Muscle of back (tissue), 11 donors: ENCODE results near the gene CACNA2D2. TPM values are rescaled to one million over a fixed set of nuclear protein-coding genes. Genes with fewer than 3 reads are reported as not detected.

Source experiments
- DNase-seq, 3 donors: peaks; one replicate each; pipeline versions ENCODE4 v3.0.0 to v3.0.0-alpha.2; 2013
- polyA plus RNA-seq, 10 donors: library from polyadenylated mRNA; unstranded; fragments of 120-200 nt; gene quantifications; one replicate each; pipeline ENCODE4 v1.2.1, GENCODE V29; 2013; ENCODE audit not compliant: insufficient read length in 10 of 10

Gene CACNA2D2
- polyA plus RNA-seq, 10 donors, result 3.6 to 11.0 (median 5.7) TPM

DNA sequence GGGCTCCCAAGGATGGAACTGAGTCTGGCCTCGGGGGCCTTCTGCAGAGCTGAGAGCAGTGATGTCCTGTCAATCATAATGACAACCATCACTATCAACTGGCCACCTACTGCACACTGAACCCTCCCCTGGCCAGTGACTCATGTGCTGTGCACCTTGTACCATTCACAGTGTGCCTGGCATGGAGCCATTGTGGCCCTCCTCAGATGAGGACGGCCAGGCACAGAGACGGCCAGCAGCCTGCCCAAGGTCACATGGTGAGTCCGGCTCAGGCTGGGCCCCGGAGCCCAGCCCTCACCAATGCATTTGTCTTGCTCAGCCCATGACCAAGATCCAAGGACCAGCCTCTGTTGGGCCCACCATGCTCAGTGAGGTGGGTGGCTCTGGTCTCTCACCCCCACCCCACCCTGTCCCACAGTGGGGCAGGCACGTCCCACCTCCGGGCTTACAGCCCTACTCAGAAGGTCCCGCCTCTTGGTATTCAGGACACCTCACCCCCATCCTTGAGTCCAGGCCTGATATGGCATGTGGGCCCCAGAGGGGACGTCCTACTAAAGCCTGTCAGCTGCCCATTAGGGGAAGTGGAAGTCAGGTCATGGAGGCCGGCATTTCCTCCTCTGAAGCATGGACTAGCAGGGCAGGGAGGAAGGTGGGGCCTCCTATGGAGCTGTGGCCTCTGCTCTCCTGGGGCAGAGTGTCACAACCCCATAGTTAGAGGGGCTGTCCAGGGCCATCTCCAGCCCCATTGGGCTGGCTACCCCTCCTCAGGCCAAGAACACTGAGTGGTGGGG is 108.2 kb downstream of the CACNA2D2 start:
- DNase-seq, result no peak

- DNase-seq, result no peak
Observed at GRCh38 chr3:50393061-50393460, 110.4 kb downstream of the CACNA2D2 start.

DNA sequence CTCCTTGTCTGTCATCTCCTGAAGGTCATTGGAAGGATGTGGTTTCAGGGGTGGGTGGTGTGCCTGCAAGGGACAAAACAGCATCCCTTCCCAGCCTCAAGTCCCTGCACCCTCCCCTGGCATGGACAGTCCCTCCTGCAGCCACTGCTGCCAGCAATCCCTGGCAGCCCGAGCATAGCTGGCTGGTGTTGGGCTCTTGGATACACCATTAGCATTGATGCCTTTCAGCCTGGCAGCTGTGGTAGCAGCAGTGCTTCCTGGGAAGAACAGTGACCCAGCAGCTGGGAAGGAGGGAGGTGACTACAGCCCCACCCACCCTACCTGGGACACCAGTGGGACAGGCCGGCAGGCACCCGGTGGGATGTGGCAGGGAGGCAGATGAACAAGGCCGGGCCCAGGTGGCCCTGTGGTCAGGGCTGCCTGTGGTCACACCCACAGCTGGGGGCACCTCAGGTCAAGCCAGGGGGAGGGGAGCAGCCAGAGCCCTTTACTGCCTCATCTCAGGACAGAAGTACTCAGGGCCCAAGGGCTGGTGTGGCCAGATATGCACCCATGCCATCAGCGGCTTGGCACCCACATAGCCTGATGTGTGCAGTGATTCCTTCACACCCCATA is 111.2 kb downstream of the CACNA2D2 start:
- DNase-seq, result peak in 1 of 3 donors; percentile 56

DNA sequence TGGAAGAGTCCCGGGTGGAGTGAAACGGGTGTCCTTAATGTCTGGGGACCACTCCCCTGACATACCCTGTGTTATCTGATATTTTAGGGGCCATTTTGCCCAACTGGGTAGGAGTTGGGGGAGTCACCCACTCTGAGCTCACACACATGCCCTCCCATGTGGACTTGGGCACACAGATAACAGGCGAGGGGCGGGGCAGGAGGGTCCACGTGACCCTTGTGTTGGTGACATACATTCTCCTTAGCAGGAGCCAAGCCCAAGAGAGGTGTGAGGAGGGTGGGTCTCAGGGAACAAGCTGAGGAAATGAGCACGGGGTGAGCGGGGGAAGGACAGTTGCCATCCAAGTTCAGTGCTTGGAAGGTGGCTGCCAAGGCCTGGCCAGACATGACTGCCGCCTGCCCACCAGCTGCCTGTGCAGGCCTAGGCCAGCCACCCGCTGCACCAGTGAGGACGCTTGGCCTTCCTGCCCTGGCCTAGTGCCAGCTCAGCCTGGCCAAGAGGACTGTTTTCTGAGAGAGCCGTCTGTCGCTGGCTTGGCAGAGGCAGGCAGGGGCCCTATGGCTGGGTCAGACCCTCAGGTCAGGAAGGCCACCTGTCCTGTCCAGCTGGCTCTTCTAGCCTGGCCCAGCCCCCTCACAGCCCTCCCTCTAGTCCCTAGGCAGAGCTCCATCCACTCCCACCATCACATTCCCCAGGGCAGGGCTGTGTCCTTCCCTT is 112.8 kb downstream of the CACNA2D2 start:
- DNase-seq, result peak; percentile 76 to 82 (median 77)

DNA sequence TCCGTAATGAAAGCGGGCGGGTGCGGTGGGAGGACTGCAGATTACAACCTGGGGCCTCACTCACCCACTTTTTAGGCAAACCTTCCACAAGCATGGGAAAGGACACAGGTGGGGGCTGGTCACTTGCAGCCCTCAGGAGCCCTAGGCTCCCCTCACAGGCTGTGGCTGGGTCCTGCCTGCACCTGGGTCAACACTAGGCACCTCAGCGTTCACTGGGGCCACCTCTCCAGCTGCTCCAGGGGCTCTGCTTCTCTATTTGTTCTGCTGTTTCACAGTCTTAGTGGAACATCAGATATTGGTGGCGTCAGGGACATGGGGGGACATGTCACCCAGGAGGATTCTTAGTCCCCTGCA is 114.0 kb downstream of the CACNA2D2 start:
- DNase-seq, result no peak

- no peak for DNase-seq
Observed at GRCh38 chr3:50388720-50389413, 114.6 kb downstream of the CACNA2D2 start.

- no peak for DNase-seq
Observed at GRCh38 chr3:50388016-50388719, 115.3 kb downstream of the CACNA2D2 start.

DNA sequence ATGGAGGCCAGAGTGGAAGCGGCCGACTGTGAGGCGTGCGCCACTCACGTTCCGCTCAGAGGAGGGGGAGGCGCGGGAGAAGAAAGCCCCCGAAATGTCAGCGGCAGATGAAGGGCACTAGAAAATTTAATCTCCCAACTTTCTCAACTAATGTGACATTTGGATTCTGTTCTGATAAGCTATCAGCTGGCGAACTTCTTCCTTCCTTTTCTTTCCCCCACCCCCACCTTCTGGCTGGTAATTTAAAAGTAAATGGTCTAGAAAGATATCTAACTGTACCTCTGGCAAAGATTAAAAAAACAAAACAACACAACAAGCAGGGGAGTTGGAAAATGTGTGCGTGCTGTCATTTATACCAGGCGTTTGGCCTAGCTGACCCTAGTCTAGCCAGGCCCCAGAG is 117.7 kb downstream of the CACNA2D2 start:
- no peak for DNase-seq

- no peak for DNase-seq
Observed at GRCh38 chr3:50383750-50384149, 119.7 kb downstream of the CACNA2D2 start.

DNA sequence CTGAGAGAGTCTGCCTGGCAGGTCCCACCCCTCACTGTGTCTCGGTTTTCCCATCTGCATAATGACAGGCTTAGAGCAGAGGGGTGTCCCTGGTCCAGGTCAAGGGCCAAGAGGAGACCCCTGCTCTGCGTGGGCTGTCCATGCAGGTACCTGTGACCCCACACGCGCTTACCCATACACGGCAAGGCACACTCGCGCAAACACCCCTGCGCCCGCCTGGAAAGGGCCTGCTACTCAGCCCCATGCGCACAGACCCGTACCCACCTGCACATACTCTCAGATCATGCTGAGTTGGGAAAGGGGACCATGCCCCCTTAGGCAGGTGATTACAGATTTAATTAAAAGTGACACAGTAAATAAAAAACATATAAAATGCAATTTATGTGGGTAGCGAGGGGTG is 120.7 kb downstream of the CACNA2D2 start:
- DNase-seq, result no peak

- DNase-seq, result no peak
Observed at GRCh38 chr3:50381383-50381782, 122.1 kb downstream of the CACNA2D2 start.

- DNase-seq, result no peak
Observed at GRCh38 chr3:50380405-50381085, 122.9 kb downstream of the CACNA2D2 start.

- DNase-seq, result no peak
Observed at GRCh38 chr3:50378757-50379156, 124.7 kb downstream of the CACNA2D2 start.

DNA sequence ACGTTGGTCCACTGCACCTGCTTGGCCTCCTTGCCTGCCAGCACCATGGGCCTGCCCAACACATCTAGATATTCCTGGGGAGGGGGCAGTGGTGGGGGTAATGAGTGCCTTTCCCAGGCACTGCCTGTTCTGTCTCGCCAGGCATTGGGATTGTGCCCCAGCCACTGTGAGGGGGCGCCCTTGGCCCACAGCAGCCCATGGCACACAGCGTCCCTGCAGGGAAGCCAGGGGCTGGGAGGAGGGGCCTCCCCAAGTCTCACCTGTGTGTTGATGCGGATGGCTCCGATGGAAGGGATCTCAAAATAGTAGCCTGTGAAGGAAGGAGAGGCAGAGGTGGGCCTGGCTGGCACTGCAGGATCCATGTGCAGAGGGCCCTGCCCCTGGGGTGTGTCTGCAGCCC is 125.4 kb downstream of the CACNA2D2 start:
- DNase-seq, result no peak

DNA sequence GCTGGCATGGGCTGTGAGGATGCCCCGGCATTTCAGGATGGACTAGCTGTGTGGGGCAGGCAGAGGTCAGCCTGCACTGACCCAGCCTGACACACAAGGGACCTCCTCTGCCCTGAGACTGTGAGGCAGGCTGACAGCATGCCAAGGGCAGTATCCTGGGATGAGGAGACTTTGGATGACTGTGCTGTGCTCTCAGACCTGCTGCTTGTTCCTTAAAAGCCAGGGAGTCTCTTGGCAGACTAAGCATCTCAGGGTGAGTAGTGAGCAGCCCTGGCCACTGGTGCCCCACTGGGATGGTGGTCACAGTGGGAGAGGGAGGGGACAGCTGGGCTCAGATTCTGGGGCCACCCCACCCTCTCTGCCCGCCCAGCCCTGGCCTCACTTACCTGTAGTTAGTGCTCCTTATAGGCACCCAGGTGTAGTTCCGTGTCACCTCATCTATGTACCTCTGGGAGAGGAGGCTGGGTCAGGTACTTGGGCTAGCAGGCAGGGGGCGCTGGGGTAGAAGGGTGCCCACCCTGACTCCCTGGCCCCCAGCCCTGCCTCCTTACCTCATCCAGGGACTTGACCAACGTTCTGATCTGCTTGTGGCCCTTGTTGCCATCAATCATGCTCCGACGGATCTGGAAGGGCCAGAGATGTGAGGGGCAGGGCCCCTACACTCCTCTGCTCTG is 128.0 kb downstream of the CACNA2D2 start:
- no peak for DNase-seq

DNA sequence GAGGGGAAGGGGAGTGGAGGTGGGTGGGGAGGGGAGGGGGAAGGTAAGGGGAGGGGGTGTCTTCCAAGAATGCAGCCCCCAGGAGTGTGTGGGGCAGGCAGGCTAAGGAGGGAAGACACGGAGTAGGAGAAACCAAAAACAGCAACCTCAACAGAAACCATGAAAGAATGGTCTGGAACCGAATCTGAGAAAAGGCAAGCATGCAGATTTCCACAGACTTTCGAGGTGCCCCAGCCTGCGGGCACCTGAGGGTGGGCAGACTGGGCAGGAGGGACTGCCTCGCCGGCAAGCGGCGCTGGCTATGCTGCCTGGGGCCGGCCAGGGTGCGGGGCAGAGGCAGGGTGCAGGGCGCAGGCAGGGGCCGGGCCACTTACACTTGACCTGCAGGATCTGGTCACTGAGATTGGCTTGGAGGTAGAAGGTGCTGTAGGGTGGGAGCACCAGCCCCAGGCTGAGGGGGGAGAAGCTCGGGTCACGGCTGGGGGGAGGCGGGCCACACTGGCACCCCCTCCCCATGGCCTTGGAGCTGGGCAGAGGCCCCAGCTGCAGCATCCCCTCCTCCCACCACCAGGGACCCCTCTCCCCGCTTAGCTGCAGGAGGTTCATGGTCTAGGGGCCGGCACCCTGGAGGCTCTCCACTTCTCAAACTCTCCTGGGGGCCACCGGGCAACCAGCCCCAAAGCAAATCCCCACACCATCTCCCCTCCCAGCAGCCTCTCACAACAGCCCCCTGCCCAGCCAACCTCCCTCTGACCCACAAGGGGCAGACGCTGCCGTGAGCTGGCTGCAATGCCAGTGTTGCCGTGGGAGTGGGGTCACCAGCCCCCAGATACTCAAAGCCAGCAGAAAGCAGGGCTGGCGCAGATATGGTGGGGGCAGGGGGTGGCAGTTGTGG is 128.8 kb downstream of the CACNA2D2 start:
- no peak for DNase-seq

GRCh38 chr3:50373146-50374051 is 130.0 kb downstream of the CACNA2D2 start:
- no peak for DNase-seq

- DNase-seq, result no peak
Observed at GRCh38 chr3:50372349-50372748, 131.1 kb downstream of the CACNA2D2 start.
